Measurements from ENCODE around the gene HCFC1.

HCFC1 gene

DNA sequence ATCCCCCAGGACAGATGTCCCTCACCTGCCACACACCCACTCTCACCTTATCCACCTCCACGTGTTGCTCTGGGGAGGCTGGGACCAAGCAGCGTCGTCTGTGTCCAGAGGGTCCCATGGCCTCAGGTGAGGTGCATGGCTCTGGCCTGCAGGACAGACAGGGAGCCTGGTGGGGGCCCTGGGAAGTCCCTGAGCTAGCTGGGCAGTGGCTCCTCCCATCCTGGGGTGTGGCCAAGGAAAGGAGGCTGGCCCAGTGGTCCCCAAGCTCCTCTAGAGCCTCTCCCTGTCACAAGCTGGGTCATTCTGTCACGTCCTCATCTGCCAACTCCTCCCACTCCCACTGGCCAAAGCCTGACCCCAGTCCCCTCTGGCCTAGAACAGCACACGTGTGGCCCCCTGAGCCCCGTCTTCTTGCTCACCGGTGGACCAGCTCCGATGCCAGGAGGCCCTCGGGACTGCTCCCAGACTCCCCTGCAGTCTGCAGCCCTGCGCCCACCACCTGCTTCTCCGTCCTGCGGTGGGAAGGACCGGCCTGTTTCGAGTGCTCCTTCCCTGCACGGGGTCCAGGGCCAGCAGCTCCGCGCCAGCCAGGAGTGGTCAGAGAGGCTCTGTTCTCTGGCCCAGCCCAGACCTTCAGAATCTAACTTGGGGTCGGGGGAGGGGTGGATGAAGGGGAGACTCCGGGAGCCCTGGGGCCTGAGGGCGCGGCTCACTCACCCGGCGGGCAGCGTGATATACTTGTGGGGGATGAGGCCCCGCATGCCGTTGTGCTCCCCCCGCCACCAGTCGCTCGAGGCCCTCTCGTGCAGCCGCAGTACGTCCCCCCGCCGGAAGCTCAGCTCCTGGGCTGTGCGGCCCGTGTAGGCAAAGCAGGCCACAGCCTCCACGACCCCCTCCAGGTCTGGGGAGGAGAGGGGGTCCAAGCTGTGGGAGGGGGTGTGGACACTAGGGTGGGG lies 62.3 kb downstream of the HCFC1 start:
- H3K4me3 ChIP-seq (replicated peaks; ENCODE audit: low read depth, low read length) = no peak overlapping the region
- no peak for TF ChIP-seq CTCF (IDR thresholded peaks at IDR 0.05; ENCODE audit: low read depth, low read length, missing control alignments)
- DNase-seq (ENCODE audit: extremely low read depth, low read depth) = no peak

DNA sequence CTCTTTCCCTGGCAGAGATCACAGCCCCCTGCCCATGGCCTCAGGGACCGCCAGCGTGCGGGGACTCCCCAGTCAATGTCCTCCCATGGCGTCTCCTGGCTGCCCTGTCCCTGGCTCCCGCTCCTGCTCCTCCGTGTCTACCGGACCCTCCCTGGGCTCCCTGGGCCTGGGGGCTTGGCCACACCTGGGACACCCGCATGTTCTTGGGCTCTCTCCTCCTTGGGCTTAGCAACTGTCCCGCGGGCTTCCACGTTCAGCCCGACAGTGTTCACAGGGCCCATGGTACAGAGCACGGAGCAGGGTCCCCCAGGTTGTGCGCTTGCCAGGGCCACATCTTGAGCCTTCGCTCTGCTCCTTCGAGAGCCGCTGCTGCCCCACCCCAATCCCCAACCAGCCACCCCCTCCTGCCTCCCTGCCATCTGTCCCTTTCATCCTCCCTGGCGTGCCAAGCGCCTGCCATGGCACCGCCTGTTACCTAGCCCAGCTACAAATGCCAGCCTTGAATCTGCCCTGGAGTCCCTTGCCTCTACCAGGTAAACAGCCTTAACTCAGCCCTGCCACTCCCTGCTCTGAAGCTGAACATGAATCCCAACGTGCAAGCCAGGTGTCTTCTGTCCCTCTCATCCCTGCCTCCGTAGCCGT lies 63.3 kb downstream of the HCFC1 start:
- H3K4me3 ChIP-seq (replicated peaks; ENCODE audit: low read depth, low read length) = no peak overlapping the region
- TF ChIP-seq CTCF (IDR thresholded peaks at IDR 0.05; ENCODE audit: low read depth, low read length, missing control alignments) = no peak
- no peak for DNase-seq (ENCODE audit: extremely low read depth, low read depth)

GRCh38 chrX:153907456-153907855 lies 64.2 kb downstream of the HCFC1 start:
- no peak overlapping the region for H3K4me3 ChIP-seq (replicated peaks; ENCODE audit: low read depth, low read length)
- DNase-seq (ENCODE audit: extremely low read depth, low read depth) = no peak
- no peak for TF ChIP-seq CTCF (IDR thresholded peaks at IDR 0.05; ENCODE audit: low read depth, low read length, missing control alignments)

- no peak for TF ChIP-seq CTCF (IDR thresholded peaks at IDR 0.05; ENCODE audit: low read depth, low read length, missing control alignments)
- no peak overlapping the region for H3K4me3 ChIP-seq (replicated peaks; ENCODE audit: low read depth, low read length)
- DNase-seq (ENCODE audit: extremely low read depth, low read depth) = no peak
Measured at GRCh38 chrX:153906126-153906917, 65.3 kb downstream of the HCFC1 start.

DNA sequence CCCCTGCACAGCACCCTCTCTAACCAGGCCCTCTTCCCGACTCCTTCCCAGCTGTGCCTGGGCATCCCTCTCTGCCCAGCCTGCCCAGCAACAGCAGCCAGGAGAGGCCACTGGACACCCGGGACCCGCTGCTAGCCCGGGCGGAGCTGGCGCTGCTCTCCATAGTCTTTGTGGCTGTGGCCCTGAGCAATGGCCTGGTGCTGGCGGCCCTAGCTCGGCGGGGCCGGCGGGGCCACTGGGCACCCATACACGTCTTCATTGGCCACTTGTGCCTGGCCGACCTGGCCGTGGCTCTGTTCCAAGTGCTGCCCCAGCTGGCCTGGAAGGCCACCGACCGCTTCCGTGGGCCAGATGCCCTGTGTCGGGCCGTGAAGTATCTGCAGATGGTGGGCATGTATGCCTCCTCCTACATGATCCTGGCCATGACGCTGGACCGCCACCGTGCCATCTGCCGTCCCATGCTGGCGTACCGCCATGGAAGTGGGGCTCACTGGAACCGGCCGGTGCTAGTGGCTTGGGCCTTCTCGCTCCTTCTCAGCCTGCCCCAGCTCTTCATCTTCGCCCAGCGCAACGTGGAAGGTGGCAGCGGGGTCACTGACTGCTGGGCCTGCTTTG lies 66.0 kb downstream of the HCFC1 start:
- no peak for TF ChIP-seq CTCF (IDR thresholded peaks at IDR 0.05; ENCODE audit: low read depth, low read length, missing control alignments)
- no peak overlapping the region for H3K4me3 ChIP-seq (replicated peaks; ENCODE audit: low read depth, low read length)
- no peak for DNase-seq (ENCODE audit: extremely low read depth, low read depth)
